ENCODE measurements around the gene LRMDA. TPM values are rescaled to one million over a fixed set of nuclear protein-coding genes. Genes with fewer than 3 reads are reported as not detected.

The LRMDA gene
- total RNA-seq, 1 donor from 2014 or later, result 6.3 TPM

DNA sequence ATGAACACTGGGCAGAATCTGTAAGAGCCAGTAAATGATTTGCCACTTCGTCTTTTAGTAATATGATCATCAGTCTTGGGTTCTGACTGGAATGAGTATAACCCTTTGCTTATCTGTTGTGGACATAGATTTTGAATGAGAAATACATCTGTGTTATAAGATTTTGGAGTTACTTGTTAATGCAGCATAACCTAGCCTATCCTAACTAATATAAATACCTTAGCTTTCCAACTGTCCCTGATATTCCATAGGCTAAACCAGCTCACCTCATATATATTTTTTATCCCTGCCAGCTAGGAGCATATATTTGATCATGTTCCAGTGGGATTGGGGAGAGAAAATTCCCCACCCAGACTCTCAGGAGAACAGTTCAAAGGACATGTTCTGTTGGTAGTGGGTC, 15.1 kb downstream of the LRMDA start:
- DNase-seq, result no peak

DNA sequence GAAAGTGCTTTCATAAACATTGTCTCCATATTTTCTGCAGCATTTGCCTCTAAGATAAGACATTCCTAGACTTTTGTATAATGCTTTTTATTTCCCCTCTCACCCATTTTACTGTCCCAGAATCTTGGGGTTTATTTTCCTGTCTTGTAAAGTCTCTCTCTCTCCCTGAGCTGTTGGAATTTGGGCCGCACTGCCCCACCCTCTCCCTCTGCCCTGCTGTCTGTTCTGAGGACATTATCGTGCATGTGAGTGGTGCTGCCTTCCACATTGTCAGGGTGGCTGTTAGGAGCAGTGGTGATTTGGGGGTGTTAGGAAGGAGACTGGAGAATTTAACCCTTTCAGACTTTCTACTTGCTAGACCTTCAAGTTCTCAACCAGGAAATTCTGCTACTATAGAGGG, 16.7 kb downstream of the LRMDA start:
- no peak for DNase-seq

DNA sequence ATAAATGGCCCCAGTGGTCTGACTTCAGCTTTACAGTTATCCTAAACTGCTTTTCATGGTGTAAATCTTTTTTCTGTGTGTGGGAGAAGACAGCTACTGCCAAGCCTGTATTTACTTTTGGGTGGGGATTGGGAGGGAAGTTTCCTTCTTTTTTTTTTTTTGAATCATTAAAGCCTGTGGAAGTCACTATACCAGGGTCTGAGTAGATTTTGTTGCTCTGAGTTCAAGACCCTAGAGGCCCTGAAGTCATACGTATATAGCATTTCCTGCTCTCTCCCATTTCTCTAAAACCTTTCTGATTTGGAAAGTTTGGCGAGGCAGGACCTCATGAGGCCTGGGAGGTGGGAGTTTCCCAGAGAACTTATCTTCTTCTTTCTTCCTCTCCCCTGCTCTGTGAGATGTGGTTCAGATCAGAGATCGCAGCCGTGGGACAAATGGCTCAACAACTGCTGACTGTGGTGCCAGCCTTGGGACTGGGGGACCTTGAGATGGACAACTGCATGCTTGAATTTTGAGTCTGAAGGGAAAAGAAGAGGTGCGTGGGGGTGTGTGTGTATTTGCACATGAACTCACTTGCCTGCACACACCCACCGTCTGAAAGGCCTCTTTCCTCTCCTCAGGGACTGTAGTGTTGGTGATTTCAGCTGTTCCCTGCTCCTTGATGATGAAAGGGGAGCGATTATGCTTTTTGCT, 18.1 kb downstream of the LRMDA start:
- DNase-seq, result peak; percentile 45

DNA sequence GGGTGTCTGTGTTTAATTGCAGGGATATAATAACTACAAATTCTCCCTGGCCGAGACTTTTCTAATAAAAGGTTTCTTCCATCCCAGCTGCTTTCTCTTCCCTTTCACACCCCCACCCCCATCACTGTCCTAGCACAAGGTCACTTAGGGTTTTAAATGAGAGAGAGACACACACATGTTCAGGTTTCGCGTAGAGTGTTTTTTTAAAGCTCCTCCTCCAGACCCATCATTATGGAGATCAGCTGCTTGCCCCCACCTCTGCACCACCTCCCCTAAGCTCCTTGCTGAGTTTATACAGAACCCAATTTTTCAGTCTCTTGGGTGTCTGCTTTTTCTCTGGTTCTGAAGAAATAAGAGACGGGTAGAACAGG, 18.6 kb downstream of the LRMDA start:
- no peak for DNase-seq

DNA sequence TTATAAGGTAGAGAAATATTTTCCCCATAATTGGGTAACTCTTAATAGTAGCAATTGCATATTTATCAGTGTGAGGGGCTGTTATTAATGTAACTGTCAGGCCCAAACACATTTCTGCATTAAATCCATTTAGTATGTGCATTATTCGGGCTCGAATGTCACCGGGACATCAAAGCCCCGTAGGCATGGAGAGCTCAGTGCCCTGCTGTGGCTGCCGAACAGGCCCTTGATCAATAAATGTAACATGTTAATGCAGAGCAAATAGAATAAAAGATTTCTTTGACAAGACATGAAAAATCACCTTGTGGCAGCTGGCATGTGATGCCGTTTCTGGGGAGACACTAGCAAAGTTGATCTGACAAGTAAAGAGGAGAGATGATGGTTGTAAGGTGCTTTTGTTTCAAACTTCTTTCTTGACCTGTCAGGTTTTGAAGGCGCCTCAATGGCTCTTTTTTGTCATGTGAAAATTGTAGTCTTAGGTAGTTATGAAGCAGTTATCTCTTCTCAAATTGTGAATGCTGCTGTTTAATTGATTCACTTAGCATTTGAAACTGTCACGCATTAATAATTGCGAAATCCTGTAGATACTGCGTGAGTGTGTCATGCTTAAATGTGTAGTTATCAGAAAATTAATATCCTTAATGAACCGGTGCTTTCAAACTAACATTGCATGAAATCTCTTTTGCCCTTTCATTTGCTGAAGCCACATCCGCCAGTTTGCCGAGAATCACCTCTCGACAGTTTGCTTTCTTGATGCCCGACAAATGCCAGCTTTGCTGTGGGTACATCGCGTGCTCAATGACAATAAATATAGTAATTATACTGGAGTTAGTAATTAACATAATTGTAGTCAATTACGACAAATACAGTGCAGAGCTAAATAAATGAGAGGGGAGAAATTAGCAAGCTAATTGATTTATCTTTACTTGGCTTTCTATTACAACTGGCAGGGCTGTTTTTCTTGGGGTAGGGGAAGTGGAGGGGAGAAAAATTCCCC, 19.5 kb downstream of the LRMDA start:
- DNase-seq, result no peak

DNA sequence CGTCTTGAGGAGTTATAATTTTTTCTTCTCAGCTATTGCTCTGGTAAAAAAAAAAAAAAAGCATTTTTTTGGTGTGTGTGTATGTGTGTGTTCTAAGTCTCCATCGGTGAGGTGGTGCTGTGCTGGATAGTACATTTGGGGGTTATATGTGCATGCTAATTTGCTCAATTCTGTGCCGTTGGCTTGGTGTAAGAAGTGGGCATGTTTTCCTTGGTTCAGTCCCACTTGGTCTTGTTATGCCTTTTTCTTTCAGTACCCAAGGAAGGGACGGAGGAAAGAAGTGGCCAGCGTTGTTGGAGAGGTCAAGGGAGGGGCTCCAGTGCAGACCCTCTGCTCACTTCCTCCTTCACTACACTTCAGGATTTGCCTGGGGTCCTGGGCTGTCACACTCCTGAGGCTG, 20.4 kb downstream of the LRMDA start:
- no peak for DNase-seq

DNA sequence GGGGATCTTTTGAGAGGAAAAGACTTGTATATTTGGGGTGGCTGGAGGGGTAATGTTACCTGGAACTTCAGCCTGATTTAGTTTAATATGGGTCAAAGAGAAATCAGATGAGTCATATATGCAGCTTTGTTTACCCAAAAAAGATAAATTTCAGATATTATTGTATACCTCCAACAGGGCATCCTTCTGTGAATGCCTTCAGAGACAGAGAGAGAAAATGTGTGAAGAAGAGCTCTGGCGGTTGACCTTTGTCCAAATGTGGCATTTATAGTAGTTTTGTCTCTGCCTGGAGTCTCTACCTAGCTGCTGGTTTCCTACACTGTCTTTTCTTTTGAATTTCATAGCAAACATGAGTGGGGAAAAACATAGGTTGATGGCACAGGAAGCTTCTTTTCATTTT, 21.6 kb downstream of the LRMDA start:
- DNase-seq, result no peak

DNA sequence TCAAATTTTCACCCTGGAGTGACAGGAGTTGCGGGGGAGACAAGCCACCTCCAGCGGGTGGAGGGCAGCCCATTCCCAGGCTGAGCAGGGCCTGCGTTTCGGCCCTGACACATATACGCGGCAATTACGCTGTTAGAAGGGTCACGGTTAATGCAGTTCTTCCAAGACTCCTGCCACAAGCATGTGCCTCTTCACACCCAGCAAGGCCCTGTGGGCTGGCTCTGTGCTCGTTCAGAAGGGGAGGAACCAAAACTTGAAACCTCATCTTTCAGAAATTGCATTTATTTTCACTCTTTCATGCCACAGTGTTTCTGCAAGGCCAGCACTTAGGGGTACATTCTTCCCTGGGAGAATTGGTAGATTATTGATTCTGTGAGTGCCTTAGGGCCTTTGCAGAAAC, 24.7 kb downstream of the LRMDA start:
- no peak for DNase-seq

DNA sequence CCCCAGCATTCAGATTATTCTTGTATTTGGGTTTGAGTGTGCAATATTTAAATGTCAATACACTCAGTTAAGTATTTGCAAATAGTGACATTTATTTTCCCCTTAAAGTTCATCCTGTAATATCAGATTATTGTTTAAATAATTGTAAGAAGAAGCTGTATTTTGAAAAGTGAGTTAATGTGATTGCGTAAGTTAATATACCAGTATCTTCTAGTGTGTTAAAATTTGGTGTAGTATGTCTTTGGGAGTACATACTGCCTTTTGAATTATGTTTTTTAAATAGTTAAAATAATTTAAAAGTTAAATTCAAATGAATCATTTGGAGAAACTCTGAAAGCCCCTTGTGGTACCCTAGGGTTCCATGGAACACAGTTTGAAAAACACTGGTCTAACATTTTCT, 28.6 kb downstream of the LRMDA start:
- no peak for DNase-seq

DNA sequence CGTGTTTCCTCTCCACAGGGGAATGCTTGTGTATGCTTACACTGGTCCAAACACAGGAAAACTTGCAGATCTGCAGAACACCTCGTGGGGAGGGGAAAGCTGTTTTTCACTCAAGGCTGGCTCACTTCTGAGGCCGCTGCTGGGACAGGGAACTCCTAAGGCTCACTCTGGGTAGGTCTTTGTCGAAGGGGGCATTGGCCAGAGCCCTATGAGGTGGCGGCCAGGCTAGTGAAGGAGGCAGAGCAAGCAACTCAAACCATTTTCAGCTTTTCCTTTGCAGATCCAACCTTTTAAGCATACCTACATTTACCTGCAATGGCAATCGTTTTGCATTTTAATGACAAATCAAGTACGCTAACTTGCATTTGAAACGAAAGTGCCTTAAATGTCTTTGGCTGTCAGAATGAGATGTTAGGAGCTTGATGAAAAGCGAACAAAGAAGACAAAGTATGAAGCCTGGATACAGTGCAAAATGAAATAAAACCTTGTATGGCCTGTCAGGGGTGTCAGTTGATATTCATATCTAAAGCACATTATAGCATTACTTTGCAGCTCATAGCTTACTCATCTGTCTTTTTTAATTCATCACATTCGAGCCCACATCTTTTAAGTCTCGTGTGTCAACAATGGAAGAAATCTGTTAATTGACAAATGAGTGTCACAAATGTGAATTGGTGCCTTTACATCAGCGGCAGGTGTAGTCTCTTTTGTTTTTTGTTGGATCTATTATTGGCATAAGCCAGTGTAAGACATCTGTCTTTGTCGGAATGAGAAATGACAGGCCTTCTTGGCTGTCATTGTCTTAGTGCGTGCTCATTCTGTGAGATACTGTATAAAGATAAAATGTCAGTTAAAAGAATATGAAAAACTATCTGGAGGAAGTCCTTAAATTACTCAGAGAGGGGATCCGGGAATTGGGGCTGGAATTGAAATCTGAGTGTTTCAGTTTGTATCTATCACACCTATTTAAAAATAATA, 30.5 kb downstream of the LRMDA start:
- DNase-seq, result no peak

DNA sequence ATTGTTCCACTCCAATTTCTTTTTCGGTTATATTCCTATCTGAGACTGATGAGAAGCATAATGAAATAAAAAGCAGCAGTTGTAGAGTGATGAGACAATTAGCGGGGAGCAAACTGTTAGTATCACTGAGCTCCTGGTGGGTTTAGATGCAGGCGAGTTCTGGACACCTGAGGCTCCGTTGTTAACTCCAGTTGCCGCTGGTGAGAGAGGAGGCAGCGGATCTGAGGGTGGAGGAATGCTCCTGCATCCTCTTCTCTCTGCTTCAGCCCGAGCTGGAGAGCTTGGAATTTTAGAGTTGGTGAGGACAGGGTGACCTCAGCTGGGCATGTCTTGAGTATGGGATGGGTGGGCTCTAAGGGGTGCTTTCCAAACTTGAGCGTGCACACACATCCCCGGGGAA, 31.4 kb downstream of the LRMDA start:
- no peak for DNase-seq

DNA sequence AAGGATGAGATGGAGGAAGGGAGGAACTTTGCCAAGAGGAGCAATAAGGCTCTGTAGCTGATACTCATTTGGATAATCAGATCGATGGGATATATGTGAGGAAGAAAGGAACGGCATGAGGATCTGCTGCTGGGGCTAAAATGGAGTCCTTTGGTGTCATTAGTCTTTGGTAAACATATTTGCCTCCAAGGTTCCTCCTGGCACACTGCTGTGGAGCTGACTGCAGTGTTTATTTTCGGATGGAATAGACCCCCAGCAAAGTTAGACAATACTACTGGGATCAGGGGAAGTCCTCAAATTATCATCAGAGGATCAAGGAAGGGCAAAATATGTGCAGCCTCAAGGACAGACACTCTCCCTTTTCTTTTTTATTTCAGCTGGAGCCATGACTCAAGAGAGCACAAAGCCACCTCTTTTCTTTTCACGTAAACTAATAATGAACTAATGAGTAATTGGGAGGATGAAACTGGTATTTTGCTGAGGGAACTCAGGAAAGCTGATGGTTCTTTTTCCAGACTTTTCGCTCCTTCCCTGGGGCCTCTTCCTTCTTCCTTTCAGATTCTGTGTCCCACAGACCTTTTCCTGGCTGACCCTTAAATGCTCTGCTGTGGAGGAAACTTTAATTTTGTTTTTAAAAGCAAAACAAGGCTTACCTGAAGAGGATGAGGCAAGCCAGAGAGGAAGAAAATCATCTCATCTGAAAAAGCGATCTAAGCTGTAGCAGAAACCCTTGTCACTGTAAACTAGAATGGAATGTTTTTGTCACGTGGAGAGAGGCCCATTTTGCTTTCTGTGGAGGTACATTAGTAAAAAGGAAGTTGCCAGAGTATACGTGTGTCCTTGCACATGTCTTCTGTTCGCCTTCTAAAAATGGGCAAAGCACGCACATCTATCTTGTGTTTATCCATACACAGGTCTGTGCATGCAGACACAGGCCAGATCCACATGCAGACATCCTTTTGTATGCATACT, 33.3 kb downstream of the LRMDA start:
- peak; percentile 76 for DNase-seq

DNA sequence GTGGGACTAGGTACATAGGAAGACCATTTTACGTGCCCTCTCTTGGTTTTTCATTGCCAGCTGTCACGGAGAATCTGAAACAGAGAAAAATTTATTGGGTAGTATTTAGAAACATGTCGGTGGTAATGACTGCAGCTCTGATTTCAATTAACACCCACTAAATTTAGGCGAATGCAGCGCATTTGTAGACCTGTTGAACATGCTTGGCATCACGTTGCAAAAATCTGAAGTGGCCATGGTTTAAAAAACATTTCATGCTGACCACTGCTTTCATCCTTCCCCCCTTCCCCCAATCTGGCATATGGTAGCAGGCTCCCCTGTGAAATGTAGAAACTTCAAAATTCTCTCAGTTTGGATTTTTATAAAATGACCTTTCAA, 34.0 kb downstream of the LRMDA start:
- no peak for DNase-seq

DNA sequence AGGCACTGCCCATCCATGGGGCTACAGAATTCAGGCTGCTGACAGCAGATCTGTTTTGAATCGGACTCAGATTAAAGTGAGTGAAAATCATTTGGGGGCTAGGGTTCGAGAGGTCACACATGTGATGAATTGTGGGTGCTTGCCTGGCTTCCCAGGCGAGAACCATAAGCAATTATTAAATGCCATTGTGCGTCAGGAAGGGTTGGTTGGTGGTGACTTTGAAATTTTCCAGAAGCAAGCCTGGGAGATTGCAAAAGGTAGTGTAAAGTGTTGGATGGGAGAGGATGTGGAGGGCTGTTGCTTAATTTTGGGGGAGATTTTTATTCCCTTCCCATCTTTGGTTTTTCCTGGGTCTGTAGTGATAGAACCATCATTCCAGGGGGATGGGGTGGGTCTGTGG, 34.6 kb downstream of the LRMDA start:
- no peak for DNase-seq

DNA sequence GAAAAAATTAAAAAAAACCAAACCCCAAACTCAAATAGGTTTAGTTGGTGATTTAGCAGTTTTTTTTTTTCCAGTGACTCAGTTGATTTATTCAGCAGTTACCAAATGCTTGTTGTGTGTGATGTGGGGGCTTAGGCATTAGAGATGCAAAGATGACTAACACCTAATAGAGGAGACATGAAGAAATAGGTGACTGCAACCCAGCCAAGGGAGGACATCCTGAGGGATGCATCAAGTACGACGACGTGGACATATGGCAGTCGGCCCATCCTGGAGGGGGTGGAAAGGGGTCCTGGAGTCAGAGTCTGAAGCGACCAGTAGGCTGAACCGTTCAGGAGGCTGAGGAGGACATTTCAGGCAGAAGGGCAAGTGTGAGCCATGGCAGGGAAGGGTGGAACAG, 35.5 kb downstream of the LRMDA start:
- DNase-seq, result no peak

DNA sequence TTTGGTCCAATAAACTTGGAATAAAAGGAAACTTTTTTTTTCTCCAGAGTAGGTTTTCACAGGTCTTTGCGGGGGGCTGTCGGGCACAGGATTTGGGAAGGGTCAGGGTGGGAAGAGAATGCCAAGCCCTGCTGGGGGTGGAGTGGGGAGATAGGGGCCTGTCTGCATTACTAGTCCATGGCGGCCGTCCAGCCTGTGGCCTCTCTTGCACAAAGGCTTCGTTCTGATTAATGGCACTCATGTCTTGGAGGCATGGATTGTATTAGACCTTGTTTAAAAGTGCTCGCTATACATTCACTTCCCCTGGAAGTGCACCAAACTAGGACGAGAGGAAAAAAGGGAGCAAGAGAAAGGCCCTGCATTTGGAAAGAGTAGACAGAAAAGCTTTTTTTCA, 37.2 kb downstream of the LRMDA start:
- peak; percentile 61 for DNase-seq

DNA sequence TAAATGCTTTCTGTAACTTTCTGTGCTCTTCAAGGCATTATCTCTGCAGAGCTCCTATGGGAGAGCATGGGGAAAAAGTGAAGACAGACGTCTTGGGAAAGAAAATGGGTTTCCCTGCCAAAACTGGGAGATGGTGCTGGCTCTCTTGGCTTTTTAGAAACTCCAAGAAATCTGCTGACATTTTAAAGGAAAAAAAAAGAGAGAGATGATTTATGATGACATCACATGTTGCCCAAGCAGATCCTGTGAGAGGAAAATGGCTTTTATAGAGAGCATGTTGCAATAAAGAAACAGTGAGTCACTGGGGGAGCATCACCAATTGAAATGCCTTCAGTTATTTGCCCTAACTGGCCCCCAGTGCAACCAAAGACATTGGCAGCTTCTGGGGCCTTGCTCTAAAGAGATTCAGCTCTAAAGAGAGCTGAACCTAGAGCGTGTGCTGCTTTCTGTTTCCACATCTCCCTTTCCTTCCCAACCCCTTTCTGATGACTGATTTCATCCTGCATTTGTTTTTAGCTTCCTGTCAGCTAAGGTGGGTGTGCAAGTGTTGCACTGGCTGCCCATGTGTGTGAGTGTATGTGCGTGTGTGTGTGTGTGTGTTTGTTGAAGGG, 37.7 kb downstream of the LRMDA start:
- DNase-seq, result no peak

DNA sequence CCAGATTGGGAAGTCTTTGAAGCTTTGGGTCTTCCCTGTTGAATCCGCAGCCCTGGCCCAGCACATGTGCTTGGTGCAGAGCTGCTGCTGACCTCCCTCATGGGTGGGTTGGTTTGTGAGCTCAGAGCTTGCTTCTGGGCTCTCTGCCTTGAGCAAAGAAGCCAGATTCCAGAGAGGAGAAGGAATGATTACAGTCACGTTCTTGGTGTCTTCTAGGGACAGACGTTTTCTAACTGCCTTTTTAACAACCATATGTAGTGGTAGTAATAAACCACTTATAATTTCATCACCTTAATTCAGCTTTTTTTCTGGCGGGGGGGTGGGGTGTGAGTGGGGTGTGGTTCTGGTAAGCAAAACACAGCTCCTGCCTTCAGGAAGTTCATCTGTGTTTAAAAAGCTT, 39.5 kb downstream of the LRMDA start:
- peak; percentile 64 for DNase-seq

DNA sequence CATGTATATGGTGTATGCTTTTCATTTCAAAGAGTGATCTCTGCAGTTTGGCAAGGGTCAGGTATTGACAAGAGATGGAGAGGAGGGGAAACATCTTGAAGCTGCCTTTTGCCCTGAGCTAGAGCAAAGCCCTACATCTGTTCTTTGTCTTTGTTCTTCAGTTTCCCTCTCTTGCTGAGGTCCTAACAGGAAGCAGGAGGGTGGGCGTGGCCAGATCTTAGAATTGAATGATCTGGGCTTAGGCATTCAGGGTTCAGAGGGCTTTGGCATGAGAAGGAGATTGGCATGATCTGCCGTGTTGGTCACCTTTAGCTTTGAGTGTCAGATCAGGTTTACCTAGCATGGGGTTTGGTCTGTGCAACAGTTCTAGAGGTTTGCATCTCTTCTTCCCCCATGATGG, 41.3 kb downstream of the LRMDA start:
- DNase-seq, result no peak

DNA sequence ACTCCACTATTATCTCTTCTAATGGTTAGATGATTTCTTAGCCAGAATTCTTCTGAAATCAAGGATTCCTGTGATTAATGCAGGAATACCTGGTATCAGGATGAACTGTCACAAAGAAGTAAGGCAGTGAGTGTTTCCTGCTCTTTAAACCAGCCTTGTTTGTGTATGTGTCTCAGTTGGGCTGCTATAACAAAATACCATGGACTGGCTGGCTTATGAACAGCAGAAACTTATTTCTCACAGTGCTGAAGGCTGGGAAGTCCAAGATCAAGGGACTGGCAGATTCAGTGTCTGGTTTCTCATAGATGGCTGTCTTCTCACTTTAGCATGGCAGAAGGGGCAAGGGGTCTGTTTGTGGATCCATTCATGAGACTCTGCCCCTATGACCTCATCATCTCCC, 42.7 kb downstream of the LRMDA start:
- DNase-seq, result no peak
